RWPE1 (cell line): Measurements from ENCODE around the gene PNO1.

Experiments
- CTCF ChIA-PET: fragments of 350-600 bp; sonication (Branson Sonifier 250); formaldehyde crosslinking; extraction: SDS; loops from one replicate; lab custom pipeline; 2021; lab: Yijun Ruan, JAX
- POLR2A ChIA-PET: fragments of 400-600 bp; formaldehyde crosslinking; extraction: SDS; loops from one replicate; lab custom pipeline; 2020; ENCODE audit warnings: antibody characterized with exemption; ENCODE audit not compliant: low non-redundant PET; lab: Yijun Ruan, JAX
- DNase-seq: peaks from one replicate; pipeline ENCODE4 v3.0.0; 2012; ENCODE audit warnings: low spot score
- H3K27ac ChIP-seq: fragments of 450-650 bp; 2 replicates; pipeline ENCODE4 v1.5.1; 2017
- TF ChIP-seq, protein P1 (sequence below): fragments of 450-650 bp; conservative IDR thresholded peaks from 2 replicates; pipeline ENCODE4 v1.5.1; 2017; ENCODE audit warnings: low read depth, mild to moderate bottlenecking

Gene PNO1

GRCh38 chr2:68218343-68218901 lies 60.7 kb downstream of the PNO1 start:
- ChIA-PET POLR2A (no interaction called here), CTCF (interaction anchor here (0.8 to 1.7 kb wide), 2 partner anchors 10 to 23 kb away, joined by 3 to 4 read pairs; no protein-coding TSS in a partner anchor)
- H3K27ac ChIP-seq = no peak overlapping the region
- TF ChIP-seq, protein P1, sequence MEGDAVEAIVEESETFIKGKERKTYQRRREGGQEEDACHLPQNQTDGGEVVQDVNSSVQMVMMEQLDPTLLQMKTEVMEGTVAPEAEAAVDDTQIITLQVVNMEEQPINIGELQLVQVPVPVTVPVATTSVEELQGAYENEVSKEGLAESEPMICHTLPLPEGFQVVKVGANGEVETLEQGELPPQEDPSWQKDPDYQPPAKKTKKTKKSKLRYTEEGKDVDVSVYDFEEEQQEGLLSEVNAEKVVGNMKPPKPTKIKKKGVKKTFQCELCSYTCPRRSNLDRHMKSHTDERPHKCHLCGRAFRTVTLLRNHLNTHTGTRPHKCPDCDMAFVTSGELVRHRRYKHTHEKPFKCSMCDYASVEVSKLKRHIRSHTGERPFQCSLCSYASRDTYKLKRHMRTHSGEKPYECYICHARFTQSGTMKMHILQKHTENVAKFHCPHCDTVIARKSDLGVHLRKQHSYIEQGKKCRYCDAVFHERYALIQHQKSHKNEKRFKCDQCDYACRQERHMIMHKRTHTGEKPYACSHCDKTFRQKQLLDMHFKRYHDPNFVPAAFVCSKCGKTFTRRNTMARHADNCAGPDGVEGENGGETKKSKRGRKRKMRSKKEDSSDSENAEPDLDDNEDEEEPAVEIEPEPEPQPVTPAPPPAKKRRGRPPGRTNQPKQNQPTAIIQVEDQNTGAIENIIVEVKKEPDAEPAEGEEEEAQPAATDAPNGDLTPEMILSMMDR = no peak
- DNase-seq = no peak

DNA sequence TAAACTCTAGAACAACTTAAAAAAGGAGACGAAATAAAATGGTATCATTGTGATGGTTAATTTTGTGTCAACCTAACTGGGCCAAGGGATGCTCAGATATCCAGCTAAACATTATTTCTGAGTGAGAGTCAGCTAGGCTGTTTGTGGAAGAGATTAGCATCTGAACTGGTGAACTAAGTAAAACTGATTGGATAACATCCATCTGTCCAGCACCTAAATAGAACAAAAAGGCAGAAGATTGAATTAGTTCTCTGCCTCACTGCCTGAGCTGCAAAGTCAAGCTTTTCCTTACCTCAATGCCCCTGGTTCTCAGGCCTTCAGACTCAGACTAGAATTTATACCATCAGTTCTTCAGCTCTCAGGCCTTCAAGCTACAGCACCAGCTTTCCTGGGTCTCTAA lies 64.6 kb downstream of the PNO1 start:
- TF ChIP-seq, protein P1 = no peak
- no peak for DNase-seq
- H3K27ac ChIP-seq = no peak overlapping the region
- POLR2A ChIA-PET = no interaction called here
- CTCF ChIA-PET = interaction anchor here (0.6 to 1.1 kb wide), 3 partner anchors 60 to 534 kb away, joined by 3 to 5 read pairs (median 3); no protein-coding TSS in a partner anchor

DNA sequence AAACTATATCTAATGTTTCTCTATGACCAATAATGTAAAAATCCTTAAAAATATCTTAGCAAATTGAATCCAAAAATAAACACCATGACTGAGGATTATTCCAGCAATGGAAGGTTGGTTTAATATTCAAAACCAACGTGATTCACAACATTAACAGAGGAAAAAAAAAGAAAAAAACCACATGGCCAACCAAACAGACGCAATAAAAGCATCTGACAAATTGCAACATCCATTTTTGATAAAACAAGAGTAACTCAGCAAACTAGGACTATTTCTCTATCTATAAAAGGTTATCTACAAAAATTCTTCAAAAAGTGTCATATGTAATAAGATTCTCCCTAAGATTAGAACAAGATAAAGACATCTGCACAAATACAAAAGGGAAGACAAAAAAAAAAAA lies 65.7 kb downstream of the PNO1 start:
- CTCF ChIA-PET = no interaction called here
- POLR2A ChIA-PET = no interaction called here

GRCh38 chr2:68225119-68225632 lies 67.5 kb downstream of the PNO1 start:
- DNase-seq = peak; percentile 12
- H3K27ac ChIP-seq = no peak overlapping the region
- POLR2A ChIA-PET = no interaction called here
- TF ChIP-seq, protein P1 = peak; percentile 34
- CTCF ChIA-PET = interaction anchor here (0.5 to 0.9 kb wide), 2 partner anchors 9 to 50 kb away, joined by 4 to 5 read pairs; no protein-coding TSS in a partner anchor

More for the DNA sequence above, 65.7 kb downstream of the PNO1 start:
- H3K27ac ChIP-seq = no peak overlapping the region
- TF ChIP-seq, protein P1 = no peak
- DNase-seq = no peak
